ENCODE data around the gene PPM1M.

Gene PPM1M, protein sequence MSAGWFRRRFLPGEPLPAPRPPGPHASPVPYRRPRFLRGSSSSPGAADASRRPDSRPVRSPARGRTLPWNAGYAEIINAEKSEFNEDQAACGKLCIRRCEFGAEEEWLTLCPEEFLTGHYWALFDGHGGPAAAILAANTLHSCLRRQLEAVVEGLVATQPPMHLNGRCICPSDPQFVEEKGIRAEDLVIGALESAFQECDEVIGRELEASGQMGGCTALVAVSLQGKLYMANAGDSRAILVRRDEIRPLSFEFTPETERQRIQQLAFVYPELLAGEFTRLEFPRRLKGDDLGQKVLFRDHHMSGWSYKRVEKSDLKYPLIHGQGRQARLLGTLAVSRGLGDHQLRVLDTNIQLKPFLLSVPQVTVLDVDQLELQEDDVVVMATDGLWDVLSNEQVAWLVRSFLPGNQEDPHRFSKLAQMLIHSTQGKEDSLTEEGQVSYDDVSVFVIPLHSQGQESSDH

DNA sequence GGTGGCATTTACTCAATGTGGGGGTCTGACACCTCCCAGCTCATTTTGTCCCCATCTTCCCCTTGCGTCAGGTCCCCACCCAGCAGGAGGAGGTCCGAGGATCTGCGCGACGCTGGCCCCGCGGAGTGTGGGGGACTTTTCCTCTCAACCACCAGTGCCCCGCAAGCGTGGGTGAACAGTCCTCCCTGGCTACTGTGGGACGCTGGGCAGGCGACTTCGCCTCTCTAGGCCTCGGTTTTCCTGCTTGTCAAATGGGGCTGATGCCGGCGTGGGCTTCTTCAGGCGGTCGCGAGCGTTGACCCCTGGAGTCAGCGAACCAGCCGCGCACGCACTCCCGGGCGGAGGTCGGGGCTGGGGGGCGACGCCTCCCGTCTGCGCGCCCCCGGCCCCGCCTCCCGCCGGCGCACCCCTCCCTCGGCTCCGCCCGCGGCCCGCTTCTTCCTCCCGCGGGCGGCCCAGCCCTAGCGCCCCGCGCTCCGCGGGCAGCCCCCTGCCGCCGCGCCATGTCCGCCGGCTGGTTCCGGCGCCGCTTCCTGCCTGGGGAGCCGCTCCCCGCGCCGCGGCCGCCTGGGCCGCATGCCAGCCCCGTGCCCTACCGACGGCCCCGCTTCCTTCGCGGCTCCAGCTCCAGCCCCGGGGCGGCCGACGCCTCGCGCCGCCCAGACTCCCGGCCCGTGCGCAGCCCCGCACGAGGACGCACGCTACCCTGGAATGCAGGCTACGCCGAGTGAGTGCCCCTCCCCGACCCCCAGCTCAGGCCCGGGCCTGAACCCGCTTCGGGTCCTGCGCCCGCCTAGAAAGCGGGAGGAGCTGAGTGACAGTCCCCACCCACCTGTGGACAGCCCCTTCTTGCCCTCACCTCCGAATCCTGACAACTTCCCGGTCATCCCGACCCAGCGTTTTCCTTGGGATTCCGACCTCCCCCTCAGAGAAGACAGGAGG is at the start of gene PPM1M:
PPM1M (plus strand) TSS at position 438 of the 942 bp plus-strand sequence; CDS start at position 504, 66 bp downstream.
- Histone ChIP-seq H3K9ac (ENCODE audit: low read length) (peak within 1 kb of the TSS; percentile 42), H3K36me3 (ENCODE audit: control insufficient read depth, insufficient read depth, low read length) (peaks cover 15% of the 10 kb centered on the region), H3K27me3 (ENCODE audit: control insufficient read depth, insufficient read depth, low read length) (peaks cover 32% of the 10 kb centered on the region), H3K4me3 (ENCODE audit: low read depth, low read length) (peak within 1 kb of the TSS; percentile 59), H3K27ac (ENCODE audit: low read depth, low read length) (no peak within 1 kb of the TSS), H3K4me1 (ENCODE audit: control insufficient read depth, insufficient read depth, low read length) (peaks cover 16% of the 10 kb centered on the region), H3K9me3 (ENCODE audit: control insufficient read depth, insufficient read depth, low read depth, low read length) (peaks cover 5% of the 10 kb centered on the region; the same call in 1 of the 2 replicates)

DNA sequence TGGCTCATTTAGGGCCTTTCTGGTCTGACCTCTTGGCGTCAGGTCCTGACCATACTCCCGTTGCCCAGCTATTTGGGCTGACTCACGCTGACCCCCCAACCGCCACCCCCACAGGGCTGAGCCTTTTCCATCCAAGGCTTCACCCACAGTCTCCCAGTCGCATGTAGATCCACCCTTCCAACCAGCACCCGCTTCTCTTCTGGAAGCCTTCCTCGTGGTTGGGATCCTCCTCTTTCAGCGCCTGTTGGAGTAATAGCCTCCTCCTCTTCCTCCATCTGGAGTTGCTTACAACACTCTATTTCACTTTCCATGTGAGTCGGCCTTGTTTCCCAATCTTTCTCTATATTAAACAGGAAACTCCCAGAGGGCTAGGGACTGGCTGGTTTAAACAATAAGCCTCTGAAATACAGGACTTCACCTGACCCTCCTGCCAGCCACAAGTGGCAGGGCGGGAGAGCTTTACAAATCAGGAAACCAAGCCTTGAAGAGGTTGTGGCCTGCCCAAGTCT is 49.7 kb upstream of the PPM1M start:
- Histone ChIP-seq H3K9me3 (ENCODE audit: control insufficient read depth, insufficient read depth, low read depth, low read length) (no peaks in the 10 kb centered on the region), H3K4me3 (ENCODE audit: low read depth, low read length) (no peak overlapping the region), H3K27me3 (ENCODE audit: control insufficient read depth, insufficient read depth, low read length) (no peaks in the 10 kb centered on the region), H3K4me1 (ENCODE audit: control insufficient read depth, insufficient read depth, low read length) (peaks cover 15% of the 10 kb centered on the region), H3K36me3 (ENCODE audit: control insufficient read depth, insufficient read depth, low read length) (peaks cover 7% of the 10 kb centered on the region), H3K27ac (ENCODE audit: low read depth, low read length) (no peak overlapping the region), H3K9ac (ENCODE audit: low read length) (no peak overlapping the region)

DNA sequence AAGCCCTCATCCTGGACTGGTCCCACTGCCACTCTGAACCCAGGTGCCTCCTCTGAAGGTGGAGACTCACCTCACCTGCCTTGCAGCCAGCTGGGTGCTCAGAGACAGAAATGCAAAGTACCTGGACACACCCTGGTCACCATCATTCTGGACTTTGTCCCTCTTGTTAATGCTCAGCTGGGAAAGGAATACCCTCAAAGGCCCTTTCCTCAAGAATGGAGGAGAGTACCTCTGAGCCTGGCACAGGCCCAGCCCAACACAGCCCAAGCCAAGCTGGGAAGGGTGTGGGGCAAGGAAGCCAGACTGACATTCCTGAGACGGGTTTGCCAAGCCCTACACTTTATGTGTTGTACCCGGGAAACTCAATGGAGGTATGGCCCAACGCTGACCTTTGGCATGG is 48.6 kb upstream of the PPM1M start:
- Histone ChIP-seq H3K4me3 (ENCODE audit: low read depth, low read length) (no peak overlapping the region), H3K36me3 (ENCODE audit: control insufficient read depth, insufficient read depth, low read length) (peaks cover 17% of the 10 kb centered on the region), H3K9me3 (ENCODE audit: control insufficient read depth, insufficient read depth, low read depth, low read length) (no peaks in the 10 kb centered on the region), H3K9ac (ENCODE audit: low read length) (no peak overlapping the region), H3K27me3 (ENCODE audit: control insufficient read depth, insufficient read depth, low read length) (no peaks in the 10 kb centered on the region), H3K4me1 (ENCODE audit: control insufficient read depth, insufficient read depth, low read length) (peaks cover 15% of the 10 kb centered on the region), H3K27ac (ENCODE audit: low read depth, low read length) (no peak overlapping the region)

DNA sequence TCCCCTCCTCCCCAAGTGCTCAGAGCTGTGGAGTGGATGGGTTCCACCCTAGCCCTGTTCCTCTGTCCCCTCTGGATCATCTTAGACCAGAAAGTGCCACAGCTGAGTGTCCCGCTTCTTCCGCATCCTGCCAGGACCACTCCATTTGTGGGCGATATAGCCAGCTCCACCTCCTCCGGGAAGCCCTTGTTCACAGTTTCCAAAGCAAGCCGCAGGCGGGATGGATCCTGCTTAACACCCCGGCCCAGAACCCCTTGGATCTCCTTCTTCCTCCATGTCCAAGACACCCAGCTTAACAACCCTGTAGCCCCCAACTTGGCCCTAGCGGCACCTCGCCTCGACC is 48.1 kb upstream of the PPM1M start:
- Histone ChIP-seq H3K4me1 (ENCODE audit: control insufficient read depth, insufficient read depth, low read length) (peaks cover 15% of the 10 kb centered on the region), H3K9ac (ENCODE audit: low read length) (peak overlapping the region; percentile 36), H3K27ac (ENCODE audit: low read depth, low read length) (no peak overlapping the region), H3K36me3 (ENCODE audit: control insufficient read depth, insufficient read depth, low read length) (peaks cover 21% of the 10 kb centered on the region), H3K4me3 (ENCODE audit: low read depth, low read length) (peak overlapping the region; percentile 95), H3K9me3 (ENCODE audit: control insufficient read depth, insufficient read depth, low read depth, low read length) (no peaks in the 10 kb centered on the region), H3K27me3 (ENCODE audit: control insufficient read depth, insufficient read depth, low read length) (no peaks in the 10 kb centered on the region)

DNA sequence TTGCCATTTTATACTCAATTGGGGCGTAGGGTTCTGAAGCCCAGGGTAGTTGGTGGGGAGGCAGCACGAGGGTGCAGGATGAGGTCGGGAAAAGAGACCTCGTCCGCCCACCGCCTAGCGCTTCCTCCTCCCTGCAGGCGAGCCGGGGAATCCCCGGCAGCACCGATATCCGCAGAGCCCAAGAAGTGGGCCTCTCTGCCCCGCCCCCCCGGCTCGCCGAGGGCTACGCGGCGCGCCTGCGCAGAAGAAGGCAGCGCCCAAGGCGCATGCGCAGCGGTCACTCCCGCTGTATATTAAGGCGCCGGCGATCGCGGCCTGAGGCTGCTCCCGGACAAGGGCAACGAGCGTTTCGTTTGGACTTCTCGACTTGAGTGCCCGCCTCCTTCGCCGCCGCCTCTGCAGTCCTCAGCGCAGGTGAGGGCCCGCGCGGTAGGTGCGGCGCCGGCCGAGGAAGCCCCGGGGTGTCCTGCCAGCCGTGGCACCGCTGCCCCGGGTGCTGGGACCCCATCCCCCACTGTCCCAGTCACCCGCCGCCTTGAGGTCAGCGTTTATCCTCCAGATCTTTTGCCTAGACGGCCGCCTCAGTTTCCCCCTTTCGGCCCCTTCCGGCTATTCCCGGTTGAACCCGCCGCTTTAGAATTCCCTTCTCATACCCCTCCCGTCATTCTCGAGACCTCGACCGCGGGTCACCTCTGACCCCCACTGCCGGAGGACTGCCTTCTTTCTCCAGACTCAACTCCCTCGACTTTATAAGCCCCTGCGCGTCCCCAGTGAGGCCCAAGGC is 47.5 kb upstream of the PPM1M start, which contains the start of gene ALAS1:
ALAS1 (plus strand) TSS at position 319 of the 784 bp plus-strand sequence. CDS start 1,082 bp downstream, outside the sequence.
- H3K9ac ChIP-seq (ENCODE audit: low read length): peak within 1 kb of the TSS; percentile 81
- H3K9me3 ChIP-seq (ENCODE audit: control insufficient read depth, insufficient read depth, low read depth, low read length): no peaks in the 10 kb centered on the region
- no peaks in the 10 kb centered on the region for H3K27me3 ChIP-seq (ENCODE audit: control insufficient read depth, insufficient read depth, low read length)
- 0 out of 2 replicates have a peak within 1 kb of the TSS, but pooled peaks have one; percentile 25 for H3K27ac ChIP-seq (ENCODE audit: low read depth, low read length)
- H3K36me3 ChIP-seq (ENCODE audit: control insufficient read depth, insufficient read depth, low read length): peaks cover 26% of the 10 kb centered on the region
- H3K4me3 ChIP-seq (ENCODE audit: low read depth, low read length): peak within 1 kb of the TSS; percentile 95
- peaks cover 15% of the 10 kb centered on the region for H3K4me1 ChIP-seq (ENCODE audit: control insufficient read depth, insufficient read depth, low read length)

DNA sequence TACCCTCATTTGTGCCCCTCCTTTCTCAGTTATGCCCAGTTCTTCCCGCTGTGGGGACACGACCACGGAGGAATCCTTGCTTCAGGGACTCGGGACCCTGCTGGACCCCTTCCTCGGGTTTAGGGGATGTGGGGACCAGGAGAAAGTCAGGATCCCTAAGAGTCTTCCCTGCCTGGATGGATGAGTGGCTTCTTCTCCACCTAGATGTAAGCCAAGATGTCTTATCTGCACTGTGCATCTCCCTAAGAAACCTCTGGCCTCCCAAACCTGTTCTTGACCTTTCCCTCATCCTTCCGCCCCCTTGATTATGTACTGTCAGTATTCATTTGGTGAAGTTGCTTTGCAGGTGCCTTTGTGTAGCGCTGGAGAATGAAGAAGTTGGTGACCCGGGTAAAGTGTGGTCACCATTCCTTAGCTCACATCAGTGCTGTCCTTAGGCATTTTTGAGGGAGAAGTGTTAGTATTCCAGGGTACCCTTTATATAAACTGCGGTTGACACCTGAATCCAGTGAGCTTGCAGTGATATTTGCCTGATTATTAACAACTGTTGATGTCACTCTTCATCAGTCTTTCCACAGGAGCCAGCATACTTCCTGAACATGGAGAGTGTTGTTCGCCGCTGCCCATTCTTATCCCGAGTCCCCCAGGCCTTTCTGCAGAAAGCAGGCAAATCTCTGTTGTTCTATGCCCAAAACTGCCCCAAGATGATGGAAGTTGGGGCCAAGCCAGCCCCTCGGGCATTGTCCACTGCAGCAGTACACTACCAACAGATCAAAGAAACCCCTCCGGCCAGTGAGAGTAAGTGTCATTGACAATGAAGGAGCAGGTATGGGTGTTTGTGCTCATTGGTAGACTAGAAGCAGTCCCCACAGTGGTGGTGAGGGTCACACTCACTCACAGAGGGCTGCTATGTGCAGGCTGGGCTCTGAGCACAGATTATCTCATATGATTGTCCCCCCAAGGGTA is 46.6 kb upstream of the PPM1M start:
- Histone ChIP-seq H3K27ac (ENCODE audit: low read depth, low read length) (no peak overlapping the region), H3K9ac (ENCODE audit: low read length) (peak overlapping the region; percentile 81), H3K27me3 (ENCODE audit: control insufficient read depth, insufficient read depth, low read length) (no peaks in the 10 kb centered on the region), H3K9me3 (ENCODE audit: control insufficient read depth, insufficient read depth, low read depth, low read length) (no peaks in the 10 kb centered on the region), H3K4me3 (ENCODE audit: low read depth, low read length) (peak overlapping the region; percentile 95), H3K4me1 (ENCODE audit: control insufficient read depth, insufficient read depth, low read length) (peaks cover 15% of the 10 kb centered on the region), H3K36me3 (ENCODE audit: control insufficient read depth, insufficient read depth, low read length) (peaks cover 35% of the 10 kb centered on the region)

DNA sequence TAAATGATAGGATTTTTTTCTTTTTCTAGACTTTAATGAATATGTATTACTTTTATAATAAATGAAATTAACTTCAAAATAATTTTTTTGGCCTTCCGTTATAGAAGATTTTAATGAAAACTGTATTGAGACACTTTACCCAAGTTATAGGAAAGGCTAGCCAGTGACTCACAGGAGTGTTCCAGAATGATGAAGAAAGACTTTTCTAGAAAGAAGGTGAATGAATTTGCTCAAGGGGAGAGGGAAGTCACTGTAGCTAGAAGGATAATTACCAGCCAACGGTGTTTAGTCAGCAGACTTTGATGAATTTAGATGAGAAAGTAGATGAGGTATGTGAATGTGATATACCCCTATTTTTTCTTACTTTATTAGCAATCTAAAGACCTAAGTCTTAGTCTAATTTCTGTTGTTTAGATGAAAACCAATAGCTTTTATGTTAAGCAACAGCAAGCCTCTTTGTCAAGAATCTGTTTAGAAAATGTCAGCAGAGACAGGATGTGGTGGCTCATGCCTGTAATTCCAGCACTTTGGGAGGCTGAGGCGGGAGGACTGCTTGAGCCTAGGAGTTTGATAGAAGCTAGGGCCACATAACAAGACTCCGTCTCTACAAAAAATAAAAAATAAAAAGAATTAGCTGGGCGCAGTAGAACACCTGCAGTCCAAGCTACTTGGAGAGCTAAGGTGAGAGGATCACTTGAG is 44.4 kb upstream of the PPM1M start:
- Histone ChIP-seq H3K4me1 (ENCODE audit: control insufficient read depth, insufficient read depth, low read length) (peaks cover 15% of the 10 kb centered on the region), H3K4me3 (ENCODE audit: low read depth, low read length) (no peak overlapping the region), H3K27ac (ENCODE audit: low read depth, low read length) (no peak overlapping the region), H3K27me3 (ENCODE audit: control insufficient read depth, insufficient read depth, low read length) (no peaks in the 10 kb centered on the region), H3K36me3 (ENCODE audit: control insufficient read depth, insufficient read depth, low read length) (peaks cover 57% of the 10 kb centered on the region), H3K9me3 (ENCODE audit: control insufficient read depth, insufficient read depth, low read depth, low read length) (no peaks in the 10 kb centered on the region), H3K9ac (ENCODE audit: low read length) (no peak overlapping the region)

DNA sequence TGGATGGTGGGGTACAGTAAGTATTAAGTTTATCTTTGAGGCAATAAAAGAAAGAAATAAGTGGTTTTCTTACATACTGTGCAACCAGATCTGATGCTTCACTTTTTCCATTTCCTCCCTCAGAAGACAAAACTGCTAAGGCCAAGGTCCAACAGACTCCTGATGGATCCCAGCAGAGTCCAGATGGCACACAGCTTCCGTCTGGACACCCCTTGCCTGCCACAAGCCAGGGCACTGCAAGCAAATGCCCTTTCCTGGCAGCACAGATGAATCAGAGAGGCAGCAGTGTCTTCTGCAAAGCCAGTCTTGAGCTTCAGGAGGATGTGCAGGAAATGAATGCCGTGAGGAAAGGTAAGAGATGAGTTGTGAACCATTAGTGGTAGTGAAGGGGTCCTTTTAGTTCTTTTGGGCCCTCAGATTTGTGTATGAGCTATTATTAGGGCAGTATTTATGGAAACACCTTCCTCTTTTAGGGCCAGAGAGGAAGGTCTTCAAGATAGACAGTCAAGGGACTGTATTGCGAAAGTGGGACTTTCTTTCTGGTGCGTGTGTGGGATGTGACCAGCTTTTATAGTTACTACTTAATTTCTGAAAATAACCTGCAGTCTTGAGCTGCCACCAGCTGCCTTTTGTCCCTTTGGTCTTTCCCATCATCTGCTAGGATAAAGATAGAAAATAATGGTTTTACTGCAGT is 43.0 kb upstream of the PPM1M start:
- peaks cover 10% of the 10 kb centered on the region for H3K4me1 ChIP-seq (ENCODE audit: control insufficient read depth, insufficient read depth, low read length)
- H3K9me3 ChIP-seq (ENCODE audit: control insufficient read depth, insufficient read depth, low read depth, low read length): no peaks in the 10 kb centered on the region
- peaks cover 69% of the 10 kb centered on the region for H3K36me3 ChIP-seq (ENCODE audit: control insufficient read depth, insufficient read depth, low read length)
- H3K27me3 ChIP-seq (ENCODE audit: control insufficient read depth, insufficient read depth, low read length): no peaks in the 10 kb centered on the region
- no peak overlapping the region for H3K4me3 ChIP-seq (ENCODE audit: low read depth, low read length)
- H3K9ac ChIP-seq (ENCODE audit: low read length): no peak overlapping the region
- no peak overlapping the region for H3K27ac ChIP-seq (ENCODE audit: low read depth, low read length)

DNA sequence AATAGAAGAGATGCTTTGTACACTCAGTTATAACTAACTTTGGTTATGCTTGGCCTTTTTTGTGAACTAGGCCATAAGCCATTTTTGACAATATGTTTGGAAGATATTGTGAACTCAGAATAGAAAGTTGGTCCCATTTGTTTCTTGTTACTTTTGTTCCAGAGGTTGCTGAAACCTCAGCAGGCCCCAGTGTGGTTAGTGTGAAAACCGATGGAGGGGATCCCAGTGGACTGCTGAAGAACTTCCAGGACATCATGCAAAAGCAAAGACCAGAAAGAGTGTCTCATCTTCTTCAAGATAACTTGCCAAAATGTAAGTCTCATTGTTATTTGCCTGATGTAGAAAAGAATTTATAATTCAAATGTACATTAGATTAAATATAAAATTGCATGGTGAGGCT is 41.9 kb upstream of the PPM1M start:
- peaks cover 80% of the 10 kb centered on the region for H3K36me3 ChIP-seq (ENCODE audit: control insufficient read depth, insufficient read depth, low read length)
- H3K27me3 ChIP-seq (ENCODE audit: control insufficient read depth, insufficient read depth, low read length): no peaks in the 10 kb centered on the region
- peaks cover 5% of the 10 kb centered on the region; the same call in 1 of the 2 replicates for H3K4me1 ChIP-seq (ENCODE audit: control insufficient read depth, insufficient read depth, low read length)
- no peak overlapping the region for H3K9ac ChIP-seq (ENCODE audit: low read length)
- H3K4me3 ChIP-seq (ENCODE audit: low read depth, low read length): no peak overlapping the region
- H3K27ac ChIP-seq (ENCODE audit: low read depth, low read length): no peak overlapping the region
- no peaks in the 10 kb centered on the region for H3K9me3 ChIP-seq (ENCODE audit: control insufficient read depth, insufficient read depth, low read depth, low read length)
